HUES64 (cell line): ENCODE measurements around the gene ADAM8. TPM values are rescaled to one million over a fixed set of nuclear protein-coding genes. Genes with fewer than 3 reads are reported as not detected.
"Not testable (repeated sequence)": the region's sequence is repeated elsewhere in the genome, so short reads cannot be mapped to it uniquely, and the experiment has no call there.

Experiments
- H3K27ac ChIP-seq: 2 replicates; pipeline ENCODE4 v1.7.0; 2013; ENCODE audit warnings: low read depth, low read length, inconsistent platforms
- H3K27me3 ChIP-seq: 2 replicates; pipeline ENCODE4 v1.6.1; 2013; ENCODE audit warnings: mild to moderate bottlenecking, low read length; ENCODE audit not compliant: insufficient read depth
- H3K36me3 ChIP-seq: 2 replicates; pipeline ENCODE4 v1.6.1; 2013; ENCODE audit warnings: mild to moderate bottlenecking, low read length; ENCODE audit not compliant: insufficient read depth
- H3K4me1 ChIP-seq: 2 replicates; pipeline ENCODE4 v1.6.1; 2013; ENCODE audit warnings: mild to moderate bottlenecking, low read length, moderate library complexity; ENCODE audit not compliant: insufficient read depth
- H3K4me3 ChIP-seq: 2 replicates; pipeline ENCODE4 v1.5.1; 2013; ENCODE audit warnings: mild to moderate bottlenecking, low read length, moderate library complexity
- H3K9ac ChIP-seq: 2 replicates; pipeline ENCODE4 v1.6.1; 2013; ENCODE audit warnings: mild to moderate bottlenecking, low read depth, low read length
- H3K9me3 ChIP-seq: 2 replicates; pipeline ENCODE4 v1.6.1; 2013; ENCODE audit warnings: low read depth, low read length; ENCODE audit not compliant: insufficient read depth
- WGBS: fragments of 150-250, 120-280 bp; methylation state at CpG from one replicate; pipeline ENCODE4 v1.1.7; 2013; ENCODE audit warnings: missing lambda C conversion rate; 5-methylcytosine and 5-hydroxymethylcytosine counted together
- polyA plus RNA-seq, 2 experiments: library from polyadenylated mRNA; stranded (reverse); fragments of 50-300 nt; gene quantifications; one replicate each; pipeline ENCODE4 v1.2.3, GENCODE V29; 2013

Gene ADAM8
- 0.90 TPM for polyA plus RNA-seq (2013, experiment 1 of 2)
- 1.1 TPM for polyA plus RNA-seq (2013, experiment 2 of 2)

GRCh38 chr10:133276435-133277201 is at the start of gene ADAM8:
TSS of gene ADAM8 (minus strand) at chr10:133276868. CDS start at chr10:133276817, 51 bp downstream.
- H3K9me3 ChIP-seq: no peaks in the 10 kb centered on the region
- peaks cover 12% of the 10 kb centered on the region for H3K27me3 ChIP-seq
- H3K27ac ChIP-seq: no peak within 1 kb of the TSS
- H3K9ac ChIP-seq: no peak within 1 kb of the TSS; the same call in 1 of the 2 replicates
- 0 out of 2 replicates have a peak, but pooled peaks cover 3% of the 10 kb centered on the region for H3K4me1 ChIP-seq
- WGBS: 8% methylated on average over 62 of the region's 63 CpGs
- H3K4me3 ChIP-seq: peak within 1 kb of the TSS; percentile 53
- H3K36me3 ChIP-seq: peaks cover 20% of the 10 kb centered on the region

- no peak overlapping the region for H3K27ac ChIP-seq
- no peaks in the 10 kb centered on the region for H3K36me3 ChIP-seq
- H3K9me3 ChIP-seq: no peaks in the 10 kb centered on the region
- WGBS: 44% methylated on average over 9 of the region's 9 CpGs
- H3K4me3 ChIP-seq: peak overlapping the region; percentile 58
- no peak overlapping the region for H3K9ac ChIP-seq
- H3K4me1 ChIP-seq: peaks cover 6% of the 10 kb centered on the region
- peaks cover 61% of the 10 kb centered on the region for H3K27me3 ChIP-seq
Observed at GRCh38 chr10:133326223-133326551, 49.5 kb upstream of the ADAM8 start.

GRCh38 chr10:133325440-133326222 is 49.0 kb upstream of the ADAM8 start:
- Histone ChIP-seq H3K27ac (no peak overlapping the region), H3K9me3 (no peaks in the 10 kb centered on the region), H3K36me3 (no peaks in the 10 kb centered on the region), H3K27me3 (peaks cover 56% of the 10 kb centered on the region), H3K4me1 (peaks cover 6% of the 10 kb centered on the region), H3K4me3 (peak overlapping the region; percentile 58), H3K9ac (no peak overlapping the region; the same call in 1 of the 2 replicates)
- WGBS: 2% methylated on average over 91 of the region's 91 CpGs

GRCh38 chr10:133324857-133325260 is 48.2 kb upstream of the ADAM8 start:
- H3K9me3 ChIP-seq: no peaks in the 10 kb centered on the region
- peaks cover 6% of the 10 kb centered on the region for H3K4me1 ChIP-seq
- H3K36me3 ChIP-seq: no peaks in the 10 kb centered on the region
- H3K4me3 ChIP-seq: peak overlapping the region; percentile 58; the same call in 1 of the 2 replicates
- H3K9ac ChIP-seq: no peak overlapping the region
- peaks cover 57% of the 10 kb centered on the region for H3K27me3 ChIP-seq
- 31% methylated on average over 20 of the region's 20 CpGs for WGBS
- no peak overlapping the region for H3K27ac ChIP-seq

GRCh38 chr10:133324198-133324792 is 47.6 kb upstream of the ADAM8 start:
- Histone ChIP-seq H3K9me3 (no peaks in the 10 kb centered on the region), H3K4me1 (peaks cover 5% of the 10 kb centered on the region), H3K27ac (no peak overlapping the region), H3K27me3 (peaks cover 56% of the 10 kb centered on the region), H3K36me3 (no peaks in the 10 kb centered on the region), H3K9ac (no peak overlapping the region), H3K4me3 (peak overlapping the region; percentile 27; the same call in 1 of the 2 replicates)
- WGBS: 10% methylated on average over 13 of the region's 13 CpGs

GRCh38 chr10:133322064-133322709 is 45.5 kb upstream of the ADAM8 start:
- not testable (repeated sequence) for H3K27ac ChIP-seq, H3K4me1 ChIP-seq, H3K9me3 ChIP-seq, H3K4me3 ChIP-seq, H3K9ac ChIP-seq, H3K36me3 ChIP-seq
- peaks cover 41% of the 10 kb centered on the region for H3K27me3 ChIP-seq
- WGBS: 86% methylated on average over 9 of the region's 14 CpGs

- WGBS: 96% methylated on average over 6 of the region's 6 CpGs
Observed at GRCh38 chr10:133320852-133321422, 44.3 kb upstream of the ADAM8 start.

GRCh38 chr10:133318494-133319127 is 41.9 kb upstream of the ADAM8 start:
- Histone ChIP-seq H3K4me3 (peak overlapping the region; percentile 58), H3K36me3 (no peaks in the 10 kb centered on the region), H3K9ac (peak overlapping the region; percentile 60), H3K4me1 (no peaks in the 10 kb centered on the region), H3K27me3 (peaks cover 15% of the 10 kb centered on the region), H3K9me3 (no peaks in the 10 kb centered on the region), H3K27ac (peak overlapping the region; percentile 18; the same call in 1 of the 2 replicates)
- WGBS: 11% methylated on average over 51 of the region's 51 CpGs

More at GRCh38 chr10:133320852-133321422, 44.3 kb upstream of the ADAM8 start:
- H3K36me3 ChIP-seq, H3K27ac ChIP-seq, H3K9me3 ChIP-seq, H3K9ac ChIP-seq, H3K4me3 ChIP-seq, H3K4me1 ChIP-seq: not testable (repeated sequence)
- H3K27me3 ChIP-seq: peaks cover 28% of the 10 kb centered on the region

GRCh38 chr10:133316732-133317131 is 40.1 kb upstream of the ADAM8 start:
- H3K27me3 ChIP-seq: peaks cover 15% of the 10 kb centered on the region
- no peak overlapping the region for H3K27ac ChIP-seq
- H3K4me1 ChIP-seq: no peaks in the 10 kb centered on the region
- H3K4me3 ChIP-seq: no peak overlapping the region
- H3K9me3 ChIP-seq: no peaks in the 10 kb centered on the region
- WGBS: 71% methylated on average over 3 of the region's 7 CpGs
- no peak overlapping the region for H3K9ac ChIP-seq
- peaks cover 12% of the 10 kb centered on the region for H3K36me3 ChIP-seq

- Histone ChIP-seq H3K27me3 (peaks cover 15% of the 10 kb centered on the region), H3K4me1 (no peaks in the 10 kb centered on the region), H3K27ac (no peak overlapping the region), H3K9ac (no peak overlapping the region), H3K9me3 (no peaks in the 10 kb centered on the region), H3K36me3 (peaks cover 17% of the 10 kb centered on the region), H3K4me3 (no peak overlapping the region)
- WGBS: 91% methylated on average over 6 of the region's 9 CpGs
Observed at GRCh38 chr10:133316266-133316665, 39.6 kb upstream of the ADAM8 start.
